PC-3 (cell line): Measurements from ENCODE around the gene SSBP2. TPM values are rescaled to one million over a fixed set of nuclear protein-coding genes. Genes with fewer than 3 reads are reported as not detected.

Source experiments
- ATAC-seq: fragments of 200-7000 bp; cut with Tn5 transposase; 2 replicates; pipeline ENCODE4 v1.9.1; 2020; ENCODE audit warnings: mild to moderate bottlenecking, moderate library complexity
- BruUV-seq: library from RNA; stranded (reverse); fragments of 400-500 nt; replicated peaks from 2 replicates; lab custom pipeline; 2021; lab: Mats Ljungman, UMichigan
- CTCF ChIA-PET: fragments of 300-600 bp; sonication (Branson Sonifier 250); formaldehyde crosslinking; loops from one replicate; lab custom pipeline; 2022; ENCODE audit warnings: antibody characterized with exemption; lab: Charles Lee
- POLR2A ChIA-PET: fragments of 300-600 bp; sonication (Branson Sonifier 250); formaldehyde crosslinking; loops from one replicate; lab custom pipeline; 2022; ENCODE audit warnings: antibody characterized with exemption; ENCODE audit not compliant: unreplicated experiment; lab: Charles Lee
- DNase-seq: peaks from one replicate; pipeline ENCODE4 v3.0.0-alpha.2; 2015
- H2AFZ ChIP-seq: fragments of 300-600 bp; sonication (generic); 2 replicates; pipeline ENCODE4 v1.6.0; 2016; ENCODE audit warnings: antibody characterized with exemption, low read length
- H3F3A ChIP-seq: fragments of 300-600 bp; sonication (generic); one replicate; pipeline ENCODE4 v1.6.0; 2017; ENCODE audit warnings: antibody characterized with exemption, low read length, control low read depth, mild to moderate bottlenecking; ENCODE audit not compliant: unreplicated experiment
- H3K27ac ChIP-seq: fragments of 300-600 bp; sonication (generic); 2 replicates; pipeline ENCODE4 v1.5.1; 2016; ENCODE audit warnings: mild to moderate bottlenecking, low read length
- H3K27me3 ChIP-seq: fragments of 300-600 bp; sonication (generic); 2 replicates; pipeline ENCODE4 v1.6.1; 2016; ENCODE audit warnings: low read length, mixed read lengths
- H3K36me3 ChIP-seq: fragments of 300-600 bp; sonication (generic); 2 replicates; pipeline ENCODE4 v1.6.1; 2016; ENCODE audit warnings: low read depth, mixed run types, low read length, mixed read lengths
- H3K4me1 ChIP-seq: fragments of 300-600 bp; sonication (generic); 2 replicates; pipeline ENCODE4 v1.5.1; 2016; ENCODE audit warnings: low read length; ENCODE audit not compliant: insufficient read depth
- H3K4me2 ChIP-seq: fragments of 300-600 bp; sonication (generic); 2 replicates; pipeline ENCODE4 v1.6.0; 2016; ENCODE audit warnings: low read length
- H3K4me3 ChIP-seq: fragments of 300-600 bp; sonication (generic); 2 replicates; pipeline ENCODE4 v1.5.1; 2016; ENCODE audit warnings: mild to moderate bottlenecking, low read length, mixed read lengths
- H3K79me2 ChIP-seq: fragments of 300-600 bp; sonication (generic); 2 replicates; pipeline ENCODE4 v1.6.1; 2017; ENCODE audit warnings: low read length, mixed read lengths
- H3K9ac ChIP-seq: fragments of 300-600 bp; sonication (generic); 2 replicates; pipeline ENCODE4 v1.6.0; 2016; ENCODE audit warnings: mild to moderate bottlenecking, low read length
- H3K9me2 ChIP-seq: fragments of 300-600 bp; sonication (generic); replicated peaks from 2 replicates; pipeline ENCODE4 v1.6.1; 2016; ENCODE audit warnings: mixed run types, low read length, mixed read lengths
- H3K9me3 ChIP-seq: fragments of 300-600 bp; sonication (generic); 2 replicates; pipeline ENCODE4 v1.6.1; 2016; ENCODE audit warnings: low read length, mixed read lengths
- H4K20me1 ChIP-seq: fragments of 300-600 bp; sonication (generic); 2 replicates; pipeline ENCODE4 v1.6.1; 2016; ENCODE audit warnings: low read length, mixed read lengths
- EZH2 ChIP-seq: fragments of 300-600 bp; sonication (generic); IDR thresholded peaks from one replicate; pipeline ENCODE4 v1.6.1; 2017; ENCODE audit warnings: antibody characterized with exemption, mild to moderate bottlenecking, low read length; ENCODE audit not compliant: unreplicated experiment
- EZH2phosphoT487 ChIP-seq: fragments of 300-600 bp; sonication (generic); IDR thresholded peaks from 2 replicates; pipeline ENCODE4 v1.6.1; 2018; ENCODE audit warnings: mild to moderate bottlenecking, antibody characterized with exemption, low read length, borderline replicate concordance
- intact Hi-C: fragments of 100-400 bp; cut with micrococcal nuclease; formaldehyde crosslinking; loops from 2 replicates; pipeline ENCODE4 v1.9.0; 2023
- total RNA-seq: library from RNA; depleted of rRNA; stranded (reverse); fragments of >200 nt; gene quantifications from 2 replicates; pipeline ENCODE4 v1.2.3, GENCODE V29; 2014
- TF ChIP-seq, protein P1 (sequence below): fragments of 300-600 bp; sonication (generic); conservative IDR thresholded peaks from 2 replicates; pipeline ENCODE4 v1.5.1; 2017; ENCODE audit warnings: antibody characterized with exemption, low read depth, mild to moderate bottlenecking, low read length

Gene SSBP2
- total RNA-seq, 1 experiment from 2014 or later, result 5.8 TPM

DNA sequence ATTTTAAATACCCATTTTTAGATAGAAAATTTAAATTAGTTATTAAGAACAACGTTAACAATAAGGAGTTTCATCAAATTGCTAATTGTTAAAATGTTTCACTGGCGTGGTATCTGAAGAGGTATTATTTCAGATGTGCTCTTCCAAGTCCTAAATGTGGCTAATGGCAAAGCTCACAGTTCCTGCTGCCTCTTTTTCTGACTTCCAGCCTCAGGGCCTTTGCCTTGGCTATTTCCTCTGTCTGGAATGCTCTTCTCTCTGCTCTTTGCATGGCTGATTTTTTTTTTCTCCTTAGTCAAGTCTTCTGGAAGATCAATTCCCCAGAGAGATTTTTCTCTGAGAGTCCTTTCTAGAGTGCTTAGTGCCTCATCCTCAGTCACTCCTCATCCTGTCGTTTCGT is 9.6 kb upstream of the SSBP2 start:
- intact Hi-C loops, result no loop called here
- ChIA-PET POLR2A (no interaction called here), CTCF (no interaction called here)
- Histone ChIP-seq H3K9me3 (no peaks in the 10 kb centered on the region), H3K36me3 (no peaks in the 10 kb centered on the region), H3K9me2 (no peaks in the 10 kb centered on the region), H3K4me3 (no peak overlapping the region), H3K4me1 (peaks cover 7% of the 10 kb centered on the region), H3K9ac (no peak overlapping the region), H2AFZ (no peak overlapping the region), H3K79me2 (no peaks in the 10 kb centered on the region), H3K27ac (no peak overlapping the region), H3K4me2 (no peak overlapping the region), H3K27me3 (no peaks in the 10 kb centered on the region), H4K20me1 (no peaks in the 10 kb centered on the region), H3F3A (no peaks in the 10 kb centered on the region)
- no peak for TF ChIP-seq EZH2
- no peak for TF ChIP-seq EZH2phosphoT487
- TF ChIP-seq, protein P1, sequence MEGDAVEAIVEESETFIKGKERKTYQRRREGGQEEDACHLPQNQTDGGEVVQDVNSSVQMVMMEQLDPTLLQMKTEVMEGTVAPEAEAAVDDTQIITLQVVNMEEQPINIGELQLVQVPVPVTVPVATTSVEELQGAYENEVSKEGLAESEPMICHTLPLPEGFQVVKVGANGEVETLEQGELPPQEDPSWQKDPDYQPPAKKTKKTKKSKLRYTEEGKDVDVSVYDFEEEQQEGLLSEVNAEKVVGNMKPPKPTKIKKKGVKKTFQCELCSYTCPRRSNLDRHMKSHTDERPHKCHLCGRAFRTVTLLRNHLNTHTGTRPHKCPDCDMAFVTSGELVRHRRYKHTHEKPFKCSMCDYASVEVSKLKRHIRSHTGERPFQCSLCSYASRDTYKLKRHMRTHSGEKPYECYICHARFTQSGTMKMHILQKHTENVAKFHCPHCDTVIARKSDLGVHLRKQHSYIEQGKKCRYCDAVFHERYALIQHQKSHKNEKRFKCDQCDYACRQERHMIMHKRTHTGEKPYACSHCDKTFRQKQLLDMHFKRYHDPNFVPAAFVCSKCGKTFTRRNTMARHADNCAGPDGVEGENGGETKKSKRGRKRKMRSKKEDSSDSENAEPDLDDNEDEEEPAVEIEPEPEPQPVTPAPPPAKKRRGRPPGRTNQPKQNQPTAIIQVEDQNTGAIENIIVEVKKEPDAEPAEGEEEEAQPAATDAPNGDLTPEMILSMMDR, result no peak
- DNase-seq (no peak), ATAC-seq (no peak)
- no TSS peak for BruUV-seq

DNA sequence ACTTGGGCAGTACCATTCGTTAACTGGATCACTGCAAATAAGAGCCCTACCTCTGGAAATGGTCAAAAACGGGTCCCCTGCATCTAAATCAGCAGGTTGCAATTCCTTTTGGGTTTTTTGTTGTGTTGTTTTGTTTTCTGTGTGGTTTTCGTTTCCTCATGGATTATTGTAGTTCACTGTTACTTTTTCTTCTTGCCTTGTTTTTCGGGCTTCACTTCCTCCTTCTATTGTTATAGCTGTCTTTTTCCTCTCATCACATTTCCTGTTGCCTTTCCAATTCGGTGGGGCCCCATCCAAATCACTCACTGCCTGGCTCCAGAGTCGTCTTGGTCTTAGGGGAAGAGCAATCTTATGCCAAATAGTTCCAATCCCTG is 8.7 kb upstream of the SSBP2 start:
- no peaks in the 10 kb centered on the region for H4K20me1 ChIP-seq
- TF ChIP-seq EZH2 (no peak), EZH2phosphoT487 (no peak)
- TF ChIP-seq, protein P1, result no peak
- no peaks in the 10 kb centered on the region for H3K27me3 ChIP-seq
- ChIA-PET POLR2A (no interaction called here), CTCF (no interaction called here)
- ATAC-seq (no peak), DNase-seq (no peak)
- H3K4me3 ChIP-seq, result no peak overlapping the region
- BruUV-seq, result no TSS peak
- H3K9ac ChIP-seq, result no peak overlapping the region
- H3K9me3 ChIP-seq, result no peaks in the 10 kb centered on the region
- H3K79me2 ChIP-seq, result no peaks in the 10 kb centered on the region
- intact Hi-C loops, result no loop called here
- H2AFZ ChIP-seq, result 0 out of 2 replicates have a peak overlapping the region, but pooled peaks have one; percentile 49
- no peaks in the 10 kb centered on the region for H3F3A ChIP-seq
- no peak overlapping the region for H3K4me2 ChIP-seq
- H3K9me2 ChIP-seq, result no peaks in the 10 kb centered on the region
- H3K27ac ChIP-seq, result no peak overlapping the region
- H3K36me3 ChIP-seq, result no peaks in the 10 kb centered on the region
- peaks cover 12% of the 10 kb centered on the region for H3K4me1 ChIP-seq

DNA sequence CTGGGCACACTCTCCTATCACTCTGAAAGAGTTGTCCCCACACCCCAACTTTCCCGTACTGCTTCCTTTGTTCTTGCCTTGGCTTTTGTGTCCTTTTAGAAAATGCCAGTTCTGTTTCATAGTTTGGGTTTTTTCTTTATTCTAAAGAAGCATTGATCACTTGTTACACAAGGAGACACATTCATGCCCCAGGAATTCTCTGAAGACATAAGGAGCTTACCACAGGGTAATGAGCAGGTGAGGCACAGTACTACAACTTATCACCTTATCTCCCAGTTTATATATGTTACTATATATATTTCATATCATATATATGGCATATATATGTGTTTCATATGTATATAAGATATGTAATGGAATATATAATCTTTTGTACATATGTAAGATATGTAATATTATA is 6.5 kb upstream of the SSBP2 start:
- Histone ChIP-seq H3K9me3 (no peaks in the 10 kb centered on the region), H3K4me1 (peaks cover 12% of the 10 kb centered on the region), H3K36me3 (no peaks in the 10 kb centered on the region), H3F3A (no peaks in the 10 kb centered on the region), H3K79me2 (no peaks in the 10 kb centered on the region), H3K9ac (no peak overlapping the region), H4K20me1 (no peaks in the 10 kb centered on the region), H3K27me3 (no peaks in the 10 kb centered on the region), H3K27ac (no peak overlapping the region), H2AFZ (no peak overlapping the region), H3K4me2 (no peak overlapping the region), H3K9me2 (no peaks in the 10 kb centered on the region), H3K4me3 (no peak overlapping the region)
- CTCF ChIA-PET, result no interaction called here
- no peak for ATAC-seq
- intact Hi-C loops, result no loop called here
- POLR2A ChIA-PET, result no interaction called here
- DNase-seq, result no peak
- BruUV-seq, result no TSS peak
- TF ChIP-seq EZH2 (no peak), EZH2phosphoT487 (no peak)
- TF ChIP-seq, protein P1, result no peak
